Esophagus muscularis mucosa (tissue), 4 donors: ENCODE data around the gene RTL10.

ENCODE experiments used
- EP300 ChIP-seq: sonication (generic); formaldehyde crosslinking; IDR thresholded peaks from one replicate; pipeline ENCODE4 v1.6.1; 2017; ENCODE audit warnings: antibody characterized with exemption
- POLR2A ChIP-seq: fragments of 450-650 bp; IDR thresholded peaks from one replicate; pipeline ENCODE4 v1.6.1; 2017; ENCODE audit warnings: antibody characterized with exemption, moderate library complexity, mild to moderate bottlenecking, low read depth
- POLR2AphosphoS5 ChIP-seq, 2 donors: sonication (generic); formaldehyde crosslinking; IDR thresholded peaks; one replicate each; pipeline ENCODE4 v1.6.1; 2017; ENCODE audit warnings: antibody characterized with exemption in 2 of 2
- TF ChIP-seq, protein P1 (sequence below), 3 experiments: fragments of 200-600 bp in 2 of 3; fragments of 450-650 bp in 1 of 3; sonication (generic) in 2 of 3; IDR thresholded peaks; one replicate each; pipeline ENCODE4 v1.5.1; 2017 to 2019; ENCODE audit warnings: antibody characterized with exemption in 3 of 3, mild to moderate bottlenecking in 2 of 3, moderate library complexity in 1 of 3

DNA sequence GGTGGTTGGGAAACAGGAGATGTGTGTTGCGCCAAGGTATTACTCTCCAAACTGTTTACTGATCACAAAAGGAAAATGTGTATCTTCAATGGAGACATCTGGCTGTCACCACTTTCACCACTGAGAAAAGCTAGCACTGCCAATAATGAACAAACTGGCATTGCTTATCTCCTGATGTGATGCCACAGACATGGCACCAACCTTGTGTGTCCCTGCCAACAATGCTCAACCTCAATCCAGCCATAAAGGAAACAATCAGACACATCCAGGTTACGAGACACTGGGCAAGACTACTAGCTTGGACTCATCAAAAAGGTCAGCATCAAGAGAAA, 28.1 kb downstream of the RTL10 start:
- TF ChIP-seq, protein P1, sequence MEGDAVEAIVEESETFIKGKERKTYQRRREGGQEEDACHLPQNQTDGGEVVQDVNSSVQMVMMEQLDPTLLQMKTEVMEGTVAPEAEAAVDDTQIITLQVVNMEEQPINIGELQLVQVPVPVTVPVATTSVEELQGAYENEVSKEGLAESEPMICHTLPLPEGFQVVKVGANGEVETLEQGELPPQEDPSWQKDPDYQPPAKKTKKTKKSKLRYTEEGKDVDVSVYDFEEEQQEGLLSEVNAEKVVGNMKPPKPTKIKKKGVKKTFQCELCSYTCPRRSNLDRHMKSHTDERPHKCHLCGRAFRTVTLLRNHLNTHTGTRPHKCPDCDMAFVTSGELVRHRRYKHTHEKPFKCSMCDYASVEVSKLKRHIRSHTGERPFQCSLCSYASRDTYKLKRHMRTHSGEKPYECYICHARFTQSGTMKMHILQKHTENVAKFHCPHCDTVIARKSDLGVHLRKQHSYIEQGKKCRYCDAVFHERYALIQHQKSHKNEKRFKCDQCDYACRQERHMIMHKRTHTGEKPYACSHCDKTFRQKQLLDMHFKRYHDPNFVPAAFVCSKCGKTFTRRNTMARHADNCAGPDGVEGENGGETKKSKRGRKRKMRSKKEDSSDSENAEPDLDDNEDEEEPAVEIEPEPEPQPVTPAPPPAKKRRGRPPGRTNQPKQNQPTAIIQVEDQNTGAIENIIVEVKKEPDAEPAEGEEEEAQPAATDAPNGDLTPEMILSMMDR (IDR thresholded peaks at IDR 0.05): no peak
- TF ChIP-seq POLR2AphosphoS5 (IDR thresholded peaks at IDR 0.05): no peak
- no peak for TF ChIP-seq POLR2A
- TF ChIP-seq EP300: no peak
